Measurements from ENCODE around the gene ZNF497. TPM values are rescaled to one million over a fixed set of nuclear protein-coding genes. Genes with fewer than 3 reads are reported as not detected.

ZNF497 gene
- total and polyA plus RNA-seq, 2 donors (not counting 1 experiment from before 2014, with no cell fraction given), result 1.6 to 2.7 TPM

- no peaks in the 10 kb centered on the region for H3K9me3 Mint-ChIP-seq (ENCODE audit: insufficient read depth)
- Histone ChIP-seq H4K20me1 (ENCODE audit: control insufficient read depth, insufficient read depth, low read length, poor library complexity, severe bottlenecking) (no peaks in the 10 kb centered on the region), H3K79me2 (ENCODE audit: control insufficient read depth, insufficient read depth, low read length) (peaks cover 31% of the 10 kb centered on the region), H3K27ac (ENCODE audit: low read length in 2 of 2) (no peak overlapping the region), H3K4me1 (ENCODE audit: control insufficient read depth in 2 of 2, insufficient read depth in 2 of 2, low read length in 2 of 2) (peaks cover 11 to 23% of the 10 kb centered on the region in 2 donors), H3K9me3 (ENCODE audit: control extremely low read depth in 1 of 3, control insufficient read depth in 2 of 3, insufficient read depth in 1 of 3, low read length in 2 of 3) (no peaks in the 10 kb centered on the region), H2AFZ (ENCODE audit: insufficient read depth, low read depth, low read length, poor library complexity, severe bottlenecking) (no peak overlapping the region), H3K9ac (ENCODE audit: low read length) (no peak overlapping the region), H3K4me2 (replicated peaks; ENCODE audit: low read depth, low read length, poor library complexity, severe bottlenecking) (peak overlapping the region; percentile 9), H3K36me3 (replicated peaks in 1 of 2; ENCODE audit: control extremely low read depth in 1 of 2, control insufficient read depth in 1 of 2, extremely low read depth in 1 of 2, insufficient read depth in 2 of 2, low read length in 1 of 2) (peaks cover 0 to 3% of the 10 kb centered on the region in 2 experiments), H3K27me3 (replicated peaks in 1 of 4; ENCODE audit: control extremely low read depth in 1 of 4, control insufficient read depth in 3 of 4, insufficient read depth in 4 of 4, low read length in 3 of 4) (no peaks in the 10 kb centered on the region), H3K4me3 (ENCODE audit: control extremely low read depth in 1 of 5, extremely low read depth in 1 of 5, insufficient read depth in 1 of 5, low read depth in 2 of 5, low read length in 4 of 5) (no peak overlapping the region)
- no peaks in the 10 kb centered on the region for H3K27me3 Mint-ChIP-seq
- no peak overlapping the region for H3K4me3 Mint-ChIP-seq
- TF ChIP-seq CTCF (IDR thresholded peaks at IDR 0.05), result no peak
- no peak for TF ChIP-seq EZH2 (IDR thresholded peaks at IDR 0.05; ENCODE audit: borderline replicate concordance, insufficient read depth, low read depth, low read length, poor library complexity, severe bottlenecking)
- no peak for ATAC-seq (ENCODE audit: low read depth)
- no peaks in the 10 kb centered on the region for H3K4me1 Mint-ChIP-seq
- POLR2A ChIA-PET, result interaction anchor here (0.9 to 1.8 kb wide), 2 partner anchors 37 to 126 kb away, joined by 3 to 17 read pairs; partner anchors contain the start of genes ZNF324B and ZNF497
- 100% methylated on average over 2 of the region's 6 CpGs for WGBS (ENCODE audit: insufficient coverage)
- H3K27ac Mint-ChIP-seq, result no peak overlapping the region
- DNase-seq, result no peak
- intact Hi-C loops (cut with micrococcal nuclease), result loop anchor here (1.0 to 5.0 kb wide), 4 partner anchors 20 to 127 kb away; partner anchors contain the start of genes ERVK3-1, ZNF324B, ZNF584 and ZNF8
- CTCF ChIA-PET, result interaction anchor here (0.8 kb wide), 1 partner anchor 19 kb away, joined by 4 read pairs; no protein-coding TSS in a partner anchor
Measured at GRCh38 chr19:58325311-58326022, 37.1 kb downstream of the ZNF497 start.

- intact Hi-C loops (cut with micrococcal nuclease), result no loop called here
- Histone ChIP-seq H3K79me2 (ENCODE audit: control insufficient read depth, insufficient read depth, low read length) (no peaks in the 10 kb centered on the region), H3K36me3 (replicated peaks in 1 of 2; ENCODE audit: control extremely low read depth in 1 of 2, control insufficient read depth in 1 of 2, extremely low read depth in 1 of 2, insufficient read depth in 2 of 2, low read length in 1 of 2) (peaks cover 0 to 16% of the 10 kb centered on the region in 2 experiments), H3K27me3 (replicated peaks in 1 of 4; ENCODE audit: control extremely low read depth in 1 of 4, control insufficient read depth in 3 of 4, insufficient read depth in 4 of 4, low read length in 3 of 4) (no peaks in the 10 kb centered on the region), H3K9ac (ENCODE audit: low read length) (no peak overlapping the region), H3K4me3 (ENCODE audit: control extremely low read depth in 1 of 5, extremely low read depth in 1 of 5, insufficient read depth in 1 of 5, low read depth in 2 of 5, low read length in 4 of 5) (no peak overlapping the region), H3K4me2 (replicated peaks; ENCODE audit: low read depth, low read length, poor library complexity, severe bottlenecking) (no peak overlapping the region), H3K4me1 (ENCODE audit: control insufficient read depth in 2 of 2, insufficient read depth in 2 of 2, low read length in 2 of 2) (no peaks in the 10 kb centered on the region), H2AFZ (ENCODE audit: insufficient read depth, low read depth, low read length, poor library complexity, severe bottlenecking) (no peak overlapping the region), H3K27ac (ENCODE audit: low read length in 2 of 2) (no peak overlapping the region), H4K20me1 (ENCODE audit: control insufficient read depth, insufficient read depth, low read length, poor library complexity, severe bottlenecking) (no peaks in the 10 kb centered on the region), H3K9me3 (ENCODE audit: control extremely low read depth in 1 of 3, control insufficient read depth in 2 of 3, insufficient read depth in 1 of 3, low read length in 2 of 3) (peaks cover 0 to 5% (median 0%) of the 10 kb centered on the region in 3 donors)
- no peak for TF ChIP-seq CTCF (IDR thresholded peaks at IDR 0.05)
- no peak for TF ChIP-seq EZH2 (IDR thresholded peaks at IDR 0.05; ENCODE audit: borderline replicate concordance, insufficient read depth, low read depth, low read length, poor library complexity, severe bottlenecking)
- H3K9me3 Mint-ChIP-seq (ENCODE audit: insufficient read depth), result no peaks in the 10 kb centered on the region
- no peaks in the 10 kb centered on the region for H3K27me3 Mint-ChIP-seq
- no peak for DNase-seq
- 95% methylated on average over 10 of the region's 10 CpGs for WGBS (ENCODE audit: insufficient coverage)
- POLR2A ChIA-PET, result no interaction called here
- CTCF ChIA-PET, result no interaction called here
- no peaks in the 10 kb centered on the region for H3K4me1 Mint-ChIP-seq
- no peak for ATAC-seq (ENCODE audit: low read depth)
- no peak overlapping the region for H3K27ac Mint-ChIP-seq
- H3K4me3 Mint-ChIP-seq, result no peak overlapping the region
Measured at GRCh38 chr19:58319241-58319640, 43.3 kb downstream of the ZNF497 start.

Data from B cell (primary cell).